ENCODE data around the gene RGL2. TPM values are rescaled to one million over a fixed set of nuclear protein-coding genes. Genes with fewer than 3 reads are reported as not detected.
A peak's percentile ranks its signal among the peaks of the same experiment; 100 is the strongest.

Gene RGL2
- total RNA-seq, 3 donors from 2014 or later, result 26.4 to 64.6 (median 38.9) TPM

- H3K36me3 ChIP-seq (ENCODE audit: low read depth), result no peaks in the 10 kb centered on the region
- H3K4me1 ChIP-seq (ENCODE audit: low read depth), result peaks cover 15% of the 10 kb centered on the region
- H3K9me3 ChIP-seq, result no peaks in the 10 kb centered on the region
- DNase-seq (no peak), ATAC-seq (peak; percentile 10)
- TF ChIP-seq CTCF (IDR thresholded peaks at IDR 0.05), result peak; percentile 23
- no peak overlapping the region for H3K4me3 ChIP-seq
- intact Hi-C loops (cut with DNase I, micrococcal nuclease), result loop anchor here (5.0 to 10.0 kb wide), 3 partner anchors 131 to 234 kb away; no protein-coding TSS in a partner anchor
Measured at GRCh38 chr6:33248643-33248931, 50.2 kb downstream of the RGL2 start.

- peak; percentile 92 to 94 (median 93) for DNase-seq
- TF ChIP-seq CTCF (IDR thresholded peaks at IDR 0.05), result peak; percentile 95
- H3K4me1 ChIP-seq (ENCODE audit: low read depth), result peaks cover 15% of the 10 kb centered on the region
- intact Hi-C loops (cut with DNase I, micrococcal nuclease), result loop anchor here (5.0 to 10.0 kb wide), 3 partner anchors 131 to 233 kb away; no protein-coding TSS in a partner anchor
- H3K36me3 ChIP-seq (ENCODE audit: low read depth), result no peaks in the 10 kb centered on the region
- H3K4me3 ChIP-seq, result no peak overlapping the region
- H3K9me3 ChIP-seq, result no peaks in the 10 kb centered on the region
- ATAC-seq, result peak; percentile 81
Measured at GRCh38 chr6:33247977-33248642, 50.6 kb downstream of the RGL2 start.

- Histone ChIP-seq H3K4me1 (ENCODE audit: low read depth) (peaks cover under 1% of the 10 kb centered on the region), H3K36me3 (ENCODE audit: low read depth) (no peaks in the 10 kb centered on the region), H3K4me3 (no peak overlapping the region), H3K9me3 (no peaks in the 10 kb centered on the region)
- ATAC-seq, result no peak
- DNase-seq, result no peak
- intact Hi-C loops (cut with DNase I, micrococcal nuclease), result loop anchor here (10.0 kb wide), 2 partner anchors 129 to 229 kb away; no protein-coding TSS in a partner anchor
- no peak for TF ChIP-seq CTCF (IDR thresholded peaks at IDR 0.05)
Measured at GRCh38 chr6:33243476-33243875, 55.3 kb downstream of the RGL2 start.

- intact Hi-C loops (cut with DNase I, micrococcal nuclease), result loop anchor here (10.0 kb wide), 2 partner anchors 127 to 227 kb away; no protein-coding TSS in a partner anchor
Measured at GRCh38 chr6:33241968-33242367, 56.8 kb downstream of the RGL2 start.

More at GRCh38 chr6:33241968-33242367, 56.8 kb downstream of the RGL2 start:
- Histone ChIP-seq H3K4me1 (ENCODE audit: low read depth) (no peaks in the 10 kb centered on the region), H3K36me3 (ENCODE audit: low read depth) (no peaks in the 10 kb centered on the region), H3K9me3 (no peaks in the 10 kb centered on the region), H3K4me3 (no peak overlapping the region)
- no peak for TF ChIP-seq CTCF (IDR thresholded peaks at IDR 0.05)
- ATAC-seq (no peak), DNase-seq (no peak)

Small RNA genes lying within 50 kb of the gene (microRNA-seq; reads per million reads assigned to microRNA genes)
- gene MIR6834 (not detected), gene MIR6873 (not detected)

Other genes with a start within 250 kb of the RGL2 start
- gene HLA-DPA1, start 225.3 kb downstream of the RGL2 start, total RNA-seq, result 10 to 100 TPM; 46.6 to 62.0 (median 49.9) TPM
- 10 to 100 TPM; 31.2 to 55.0 (median 51.2) TPM for gene HLA-DPB1, start 223.0 kb downstream of the RGL2 start, total RNA-seq
- 1 to 10 TPM in 1 of 3 donors, under 1 TPM in 2; 0.27 to 1.1 (median 0.52) TPM for gene COL11A2, start 106.5 kb downstream of the RGL2 start, total RNA-seq
- 10 to 100 TPM; 45.4 to 51.1 (median 51.1) TPM for gene RXRB, start 98.3 kb downstream of the RGL2 start, total RNA-seq
- 100 to 1,000 TPM in 2 of 3 donors, 10 to 100 TPM in 1; 96.9 to 159 (median 106) TPM for gene SLC39A7, start 98.1 kb downstream of the RGL2 start, total RNA-seq
- 10 to 100 TPM; 12.3 to 23.2 (median 19.7) TPM for gene HSD17B8, start 94.3 kb downstream of the RGL2 start, total RNA-seq
- 10 to 100 TPM; 28.4 to 45.1 (median 30.3) TPM for gene RING1, start 90.4 kb downstream of the RGL2 start, total RNA-seq
- gene VPS52, start 27.1 kb downstream of the RGL2 start, total RNA-seq, result 10 to 100 TPM; 58.2 to 82.6 (median 72.7) TPM
- gene RPS18, start 26.9 kb downstream of the RGL2 start, total RNA-seq, result 1,000 to 10,000 TPM; 1,579 to 1,936 (median 1,680) TPM
- 10 to 100 TPM; 21.6 to 41.7 (median 24.2) TPM for gene B3GALT4, start 21.8 kb downstream of the RGL2 start, total RNA-seq
- gene WDR46, start 9.7 kb downstream of the RGL2 start, total RNA-seq, result 10 to 100 TPM; 25.5 to 37.9 (median 30.9) TPM
- 10 to 100 TPM; 37.9 to 50.1 (median 40.2) TPM for gene PFDN6, start 9.3 kb downstream of the RGL2 start, total RNA-seq
- gene TAPBP, start 15.1 kb upstream of the RGL2 start, total RNA-seq, result 100 to 1,000 TPM; 179 to 321 (median 258) TPM
- 10 to 100 TPM; 18.5 to 23.7 (median 20.1) TPM for gene ZBTB22, start 18.8 kb upstream of the RGL2 start, total RNA-seq
- gene DAXX, start 24.0 kb upstream of the RGL2 start, total RNA-seq, result 10 to 100 TPM; 34.7 to 46.1 (median 39.7) TPM
- gene KIFC1, start 92.9 kb upstream of the RGL2 start, total RNA-seq, result 10 to 100 TPM in 1 of 3 donors, 1 to 10 TPM in 2; 3.5 to 21.1 (median 6.3) TPM
- gene PHF1, start 112.1 kb upstream of the RGL2 start, total RNA-seq, result 10 to 100 TPM; 29.9 to 96.5 (median 38.1) TPM
- 100 to 1,000 TPM; 146 to 163 (median 151) TPM for gene CUTA, start 119.2 kb upstream of the RGL2 start, total RNA-seq
- 10 to 100 TPM in 1 of 3 donors, 1 to 10 TPM in 2; 8.1 to 39.8 (median 8.8) TPM for gene SYNGAP1, start 121.1 kb upstream of the RGL2 start, total RNA-seq
- 1 to 10 TPM; 4.3 to 5.8 (median 4.5) TPM for gene ZBTB9, start 155.6 kb upstream of the RGL2 start, total RNA-seq